GM12875 (cell line): ENCODE measurements around the gene UBP1.
"Not testable (repeated sequence)": the region's sequence is repeated elsewhere in the genome, so short reads cannot be mapped to it uniquely, and the experiment has no call there.

Experiments used
- H3K4me3 ChIP-seq: one replicate; pipeline ENCODE4 v1.5.1; 2011; ENCODE audit warnings: low read depth, low read length, control low read depth
- TF ChIP-seq, protein P1 (sequence below): IDR thresholded peaks from 2 replicates; pipeline ENCODE4 v1.5.1; 2011; ENCODE audit warnings: low read depth, mild to moderate bottlenecking, control low read depth, inconsistent platforms, low read length, moderate library complexity, borderline replicate concordance; ENCODE audit not compliant: insufficient read depth

The UBP1 gene

GRCh38 chr3:33424606-33425452 lies 15.4 kb downstream of the UBP1 start:
- H3K4me3 ChIP-seq: no peak overlapping the region
- TF ChIP-seq, protein P1, sequence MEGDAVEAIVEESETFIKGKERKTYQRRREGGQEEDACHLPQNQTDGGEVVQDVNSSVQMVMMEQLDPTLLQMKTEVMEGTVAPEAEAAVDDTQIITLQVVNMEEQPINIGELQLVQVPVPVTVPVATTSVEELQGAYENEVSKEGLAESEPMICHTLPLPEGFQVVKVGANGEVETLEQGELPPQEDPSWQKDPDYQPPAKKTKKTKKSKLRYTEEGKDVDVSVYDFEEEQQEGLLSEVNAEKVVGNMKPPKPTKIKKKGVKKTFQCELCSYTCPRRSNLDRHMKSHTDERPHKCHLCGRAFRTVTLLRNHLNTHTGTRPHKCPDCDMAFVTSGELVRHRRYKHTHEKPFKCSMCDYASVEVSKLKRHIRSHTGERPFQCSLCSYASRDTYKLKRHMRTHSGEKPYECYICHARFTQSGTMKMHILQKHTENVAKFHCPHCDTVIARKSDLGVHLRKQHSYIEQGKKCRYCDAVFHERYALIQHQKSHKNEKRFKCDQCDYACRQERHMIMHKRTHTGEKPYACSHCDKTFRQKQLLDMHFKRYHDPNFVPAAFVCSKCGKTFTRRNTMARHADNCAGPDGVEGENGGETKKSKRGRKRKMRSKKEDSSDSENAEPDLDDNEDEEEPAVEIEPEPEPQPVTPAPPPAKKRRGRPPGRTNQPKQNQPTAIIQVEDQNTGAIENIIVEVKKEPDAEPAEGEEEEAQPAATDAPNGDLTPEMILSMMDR: no peak

DNA sequence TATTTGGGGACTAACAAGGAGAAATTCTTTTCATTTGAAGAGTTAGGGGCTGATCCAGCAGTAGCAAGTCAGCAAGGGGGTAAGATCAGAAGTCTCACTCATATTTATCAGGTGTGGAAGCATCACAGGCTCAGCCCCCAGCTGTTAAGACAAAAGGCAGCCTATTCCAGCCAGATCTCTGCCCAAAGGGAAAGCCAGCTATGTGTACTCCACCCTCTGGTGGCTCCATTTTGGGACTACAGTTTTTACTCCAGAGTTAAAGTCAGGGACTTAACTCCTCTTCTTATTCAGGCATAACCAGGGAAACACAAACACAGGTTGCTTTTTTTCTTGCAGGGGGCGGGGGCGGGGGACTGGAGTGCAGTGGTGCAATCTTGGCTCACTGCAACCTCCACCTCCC lies 19.2 kb downstream of the UBP1 start:
- H3K4me3 ChIP-seq: no peak overlapping the region
- TF ChIP-seq, protein P1: no peak

GRCh38 chr3:33419948-33420347 lies 20.3 kb downstream of the UBP1 start:
- H3K4me3 ChIP-seq: no peak overlapping the region
- TF ChIP-seq, protein P1: no peak

DNA sequence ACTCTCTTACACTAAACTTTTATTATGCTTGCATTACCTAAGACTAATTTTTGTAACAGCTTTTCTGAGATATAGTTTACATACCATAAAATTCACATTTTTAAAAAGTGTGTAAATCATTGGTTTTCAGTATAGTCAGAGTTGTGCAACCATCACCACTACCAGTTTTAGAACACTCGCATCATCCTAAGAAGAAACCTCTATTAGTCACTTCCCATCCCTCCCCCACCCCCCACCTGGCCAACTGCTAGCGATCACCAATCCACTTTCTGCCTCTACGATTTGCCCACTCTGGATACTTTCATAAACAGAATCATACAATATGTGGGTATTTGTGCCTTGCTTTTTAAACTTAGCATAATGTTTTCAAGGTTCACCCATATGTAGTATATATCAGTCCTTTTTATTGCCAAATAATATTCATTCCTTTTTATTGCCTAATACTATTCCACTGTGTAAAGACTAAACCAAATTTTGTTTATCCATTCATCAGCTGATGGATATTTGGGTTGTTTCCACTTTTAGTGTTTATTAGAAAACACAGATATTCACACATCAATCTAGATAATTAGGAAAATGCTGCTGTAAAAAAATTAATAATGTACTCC lies 23.0 kb downstream of the UBP1 start:
- no peak overlapping the region for H3K4me3 ChIP-seq
- TF ChIP-seq, protein P1: no peak

DNA sequence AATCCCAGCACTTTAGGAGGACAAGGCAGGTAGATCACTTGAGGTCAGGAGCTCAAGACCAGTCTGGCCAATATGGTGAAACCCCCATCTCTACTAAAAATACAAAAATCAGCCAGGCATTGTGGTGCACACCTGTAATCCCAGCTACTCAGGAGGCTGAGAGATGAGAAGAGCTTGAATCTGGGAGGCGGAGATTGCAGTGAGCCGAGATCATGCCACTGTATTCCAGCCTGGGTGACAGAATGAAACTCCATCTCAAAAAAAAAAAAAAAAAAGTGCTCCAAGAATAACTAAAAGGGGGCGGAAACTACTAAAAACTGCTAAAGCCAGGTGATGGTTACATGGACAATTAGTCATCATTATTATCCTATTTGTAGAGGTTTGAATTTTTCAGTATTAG lies 29.4 kb downstream of the UBP1 start:
- not testable (repeated sequence) for H3K4me3 ChIP-seq

DNA sequence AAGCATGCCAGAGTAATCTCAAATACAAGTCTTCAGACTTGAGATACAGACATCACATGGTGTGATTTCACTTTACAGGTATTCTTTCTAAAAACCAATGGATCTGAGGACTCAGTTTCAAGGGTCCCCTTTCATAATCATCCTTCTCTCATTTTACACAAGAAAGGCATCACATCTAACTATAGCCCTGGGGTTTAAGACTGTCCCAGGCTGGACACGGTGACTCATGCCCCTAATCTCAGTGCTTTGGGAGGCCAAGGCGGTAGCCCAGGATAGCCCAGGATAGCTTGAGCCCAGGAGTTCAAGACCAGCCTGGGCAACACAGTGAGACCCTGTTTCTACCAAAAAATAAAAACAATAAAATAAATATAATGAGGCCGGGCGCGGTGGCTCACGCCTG lies 36.4 kb downstream of the UBP1 start:
- H3K4me3 ChIP-seq: no peak overlapping the region
- TF ChIP-seq, protein P1: no peak

DNA sequence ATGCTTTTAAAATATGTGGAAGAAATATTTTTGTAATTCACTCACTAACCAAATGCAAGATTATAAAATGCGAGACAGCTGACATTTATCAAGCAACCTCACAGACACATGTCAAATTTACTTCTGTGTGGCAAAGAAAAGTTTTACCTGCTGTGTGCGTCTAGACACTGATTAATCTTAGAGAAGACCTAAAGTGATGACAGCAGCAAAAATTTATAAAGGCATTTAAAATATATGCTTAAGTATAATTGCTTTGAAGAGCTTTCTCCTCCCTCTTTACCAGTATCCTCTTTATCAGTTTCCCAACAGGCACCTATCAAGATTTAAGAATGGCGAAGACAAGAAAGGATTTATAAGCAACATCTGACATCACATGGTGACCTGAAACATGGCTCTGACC lies 37.3 kb downstream of the UBP1 start:
- H3K4me3 ChIP-seq: no peak overlapping the region
- TF ChIP-seq, protein P1: no peak
